ENCODE measurements around the gene RBM5.

The RBM5 gene

GRCh38 chr3:50088725-50089608 is at the start of gene RBM5:
RBM5 (plus strand) TSS chr3:50088919; CDS start chr3:50090435, 1,516 bp downstream.
- H3K27ac ChIP-seq = peak within 1 kb of the TSS; percentile 99
- TF ChIP-seq ZFX (IDR thresholded peaks at IDR 0.05) (peak; percentile 85), CTCF (conservative IDR thresholded peaks at IDR 0.05) (no peak)

GRCh38 chr3:50044976-50045375 is 43.7 kb upstream of the RBM5 start:
- H3K27ac ChIP-seq = no peak overlapping the region
- no peak for TF ChIP-seq CTCF (conservative IDR thresholded peaks at IDR 0.05)
- no peak for TF ChIP-seq ZFX (IDR thresholded peaks at IDR 0.05)

- TF ChIP-seq CTCF (conservative IDR thresholded peaks at IDR 0.05) (no peak), ZFX (IDR thresholded peaks at IDR 0.05) (no peak)
- no peak overlapping the region for H3K27ac ChIP-seq
These were observed 41.3 kb upstream of the RBM5 start for GRCh38 chr3:50047426-50047825.

GRCh38 chr3:50050361-50050760 is 38.4 kb upstream of the RBM5 start:
- TF ChIP-seq CTCF (conservative IDR thresholded peaks at IDR 0.05) (no peak), ZFX (IDR thresholded peaks at IDR 0.05) (no peak)
- no peak overlapping the region for H3K27ac ChIP-seq

- H3K27ac ChIP-seq = no peak overlapping the region
- TF ChIP-seq ZFX (IDR thresholded peaks at IDR 0.05) (no peak), CTCF (conservative IDR thresholded peaks at IDR 0.05) (no peak)
These were observed 31.0 kb upstream of the RBM5 start for GRCh38 chr3:50057756-50058155.

- TF ChIP-seq CTCF (conservative IDR thresholded peaks at IDR 0.05) (no peak), ZFX (IDR thresholded peaks at IDR 0.05) (no peak)
- H3K27ac ChIP-seq = no peak overlapping the region
These were observed 20.6 kb upstream of the RBM5 start for GRCh38 chr3:50068134-50068533.

GRCh38 chr3:50078091-50078490 is 10.6 kb upstream of the RBM5 start:
- TF ChIP-seq CTCF (conservative IDR thresholded peaks at IDR 0.05) = no peak
- no peak for TF ChIP-seq ZFX (IDR thresholded peaks at IDR 0.05)
- H3K27ac ChIP-seq = no peak overlapping the region

Data from C4-2B (cell line).